Liver (tissue), 9 donors: ENCODE measurements around the gene GFPT2. TPM values are rescaled to one million over a fixed set of nuclear protein-coding genes. Genes with fewer than 3 reads are reported as not detected.

Experiments
- DNase-seq: peaks from one replicate; pipeline ENCODE4 v3.0.0-alpha.2; 2017; ENCODE audit warnings: low spot score
- H3K27ac ChIP-seq, 2 donors: one replicate each; pipeline ENCODE4 v1.7.0; 2013; ENCODE audit warnings: inconsistent platforms in 2 of 2, low read length in 2 of 2, control low read depth in 1 of 2, low read depth in 1 of 2, mild to moderate bottlenecking in 1 of 2
- H3K27me3 ChIP-seq, 4 donors: one replicate each; pipeline versions ENCODE4 v1.6.1 to v1.7.0; 2013; ENCODE audit warnings: low read length in 3 of 4, inconsistent platforms in 1 of 4, mild to moderate bottlenecking in 1 of 4, moderate library complexity in 1 of 4; ENCODE audit not compliant: control insufficient read depth in 4 of 4, insufficient read depth in 4 of 4
- H3K36me3 ChIP-seq, 4 donors: one replicate each; pipeline versions ENCODE4 v1.6.1 to v1.7.0; 2013; ENCODE audit warnings: low read length in 3 of 4, mild to moderate bottlenecking in 3 of 4, low read depth in 1 of 4, moderate library complexity in 1 of 4; ENCODE audit not compliant: control insufficient read depth in 4 of 4, insufficient read depth in 3 of 4
- H3K4me1 ChIP-seq, 4 donors: one replicate each; pipeline versions ENCODE4 v1.6.1 to v1.7.0; 2013; ENCODE audit warnings: low read length in 3 of 4, mild to moderate bottlenecking in 3 of 4, moderate library complexity in 1 of 4; ENCODE audit not compliant: control insufficient read depth in 4 of 4, insufficient read depth in 4 of 4
- H3K4me3 ChIP-seq, 3 donors: one replicate each; pipeline versions ENCODE4 v1.6.1 to v1.7.0; 2013; ENCODE audit warnings: low read length in 3 of 3, control low read depth in 1 of 3, low read depth in 1 of 3, mild to moderate bottlenecking in 1 of 3
- H3K9ac ChIP-seq, 2 donors: one replicate each; pipeline ENCODE4 v1.7.0; 2013; ENCODE audit warnings: low read length in 2 of 2, mild to moderate bottlenecking in 2 of 2, moderate library complexity in 2 of 2, control low read depth in 1 of 2, low read depth in 1 of 2
- H3K9me3 ChIP-seq, 4 donors: one replicate each; pipeline versions ENCODE4 v1.6.1 to v1.7.0; 2013; ENCODE audit warnings: low read length in 3 of 4; ENCODE audit not compliant: control insufficient read depth in 4 of 4
- ATF3 ChIP-seq: IDR thresholded peaks from 2 replicates; pipeline ENCODE4 v1.6.1; 2016; ENCODE audit warnings: antibody characterized with exemption
- CTCF ChIP-seq: fragments of 150-350 bp; IDR thresholded peaks from 2 replicates; pipeline ENCODE4 v1.5.1; 2017; ENCODE audit warnings: improper control_type of control experiment, low read depth, low read length; ENCODE audit not compliant: missing input control
- EGR1 ChIP-seq, 2 donors: IDR thresholded peaks; 2 replicates each; pipeline ENCODE4 v1.6.1; 2016 to 2018; ENCODE audit warnings: antibody characterized with exemption in 2 of 2, low read depth in 2 of 2
- FOXA1 ChIP-seq: IDR thresholded peaks from 2 replicates; pipeline ENCODE4 v1.6.1; 2016; ENCODE audit warnings: antibody characterized with exemption
- FOXA2 ChIP-seq: IDR thresholded peaks from 2 replicates; pipeline ENCODE4 v1.6.1; 2016; ENCODE audit warnings: antibody characterized with exemption
- GABPA ChIP-seq, 2 donors: IDR thresholded peaks in 1 of 2; conservative IDR thresholded peaks in 1 of 2; 2 replicates each; pipeline ENCODE4 v1.6.1; 2016; ENCODE audit warnings: antibody characterized with exemption in 2 of 2, mild to moderate bottlenecking in 1 of 2, moderate library complexity in 1 of 2
- HNF4G ChIP-seq: IDR thresholded peaks from 2 replicates; pipeline ENCODE4 v1.6.1; 2016; ENCODE audit warnings: antibody characterized with exemption
- JUND ChIP-seq, 2 donors: IDR thresholded peaks; 2 replicates each; pipeline ENCODE4 v1.6.1; 2016; ENCODE audit warnings: antibody characterized with exemption in 2 of 2
- NR2F2 ChIP-seq: IDR thresholded peaks from 2 replicates; pipeline ENCODE4 v1.6.1; 2016; ENCODE audit warnings: antibody characterized with exemption
- RAD21 ChIP-seq, 2 donors: IDR thresholded peaks; 2 replicates each; pipeline ENCODE4 v1.6.1; 2016; ENCODE audit warnings: antibody characterized with exemption in 2 of 2, mild to moderate bottlenecking in 2 of 2
- REST ChIP-seq: IDR thresholded peaks from 2 replicates; pipeline ENCODE4 v1.6.1; 2016; ENCODE audit warnings: antibody characterized with exemption, mild to moderate bottlenecking
- RXRA ChIP-seq, 2 donors: IDR thresholded peaks; 2 replicates each; pipeline ENCODE4 v1.6.1; 2017 to 2018; ENCODE audit warnings: antibody characterized with exemption in 2 of 2, mild to moderate bottlenecking in 1 of 2
- SP1 ChIP-seq: IDR thresholded peaks from 2 replicates; pipeline ENCODE4 v1.6.1; 2018; ENCODE audit warnings: antibody characterized with exemption, mild to moderate bottlenecking
- TAF1 ChIP-seq: conservative IDR thresholded peaks from 2 replicates; pipeline ENCODE4 v1.6.1; 2016; ENCODE audit warnings: antibody characterized with exemption, mild to moderate bottlenecking
- YY1 ChIP-seq: IDR thresholded peaks from 2 replicates; pipeline ENCODE4 v1.6.1; 2016; ENCODE audit warnings: antibody characterized with exemption, mild to moderate bottlenecking
- ZBTB33 ChIP-seq: IDR thresholded peaks from 2 replicates; pipeline ENCODE4 v1.6.1; 2016; ENCODE audit warnings: antibody characterized with exemption
- WGBS: extraction: QIAGEN DNeasy Blood & Tissue Kit; methylation state at CpG from one replicate; pipeline ENCODE4 v1.1.7; 2013; 5-methylcytosine and 5-hydroxymethylcytosine counted together
- polyA plus RNA-seq, 2 donors: library from polyadenylated mRNA; stranded (reverse) in 1 of 2; unstranded in 1 of 2; fragments of 200-250 nt in 1 of 2; fragments of >200 nt in 1 of 2; fragmentation: Nextera tagmentation in 1 of 2; extraction: Ambion mirVana in 1 of 2; gene quantifications; one replicate each; pipeline versions ENCODE4 v1.2.1 to v1.2.3, GENCODE V29; 2013 to 2015
- total RNA-seq, 2 donors: library from RNA; depleted of rRNA; stranded (reverse); fragments of >200 nt; gene quantifications; one replicate each; pipeline ENCODE4 v1.2.3, GENCODE V29; 2014
- donor health status: healthy.
- donor health status: healthy.
- donor health status: healthy.
- donor health status: healthy.
- donor health status: healthy.

GFPT2 gene
- total and polyA plus RNA-seq, 4 donors, result 0.32 to 1.8 (median 0.54) TPM

GRCh38 chr5:180371949-180372348 is 18.8 kb upstream of the GFPT2 start:
- Histone ChIP-seq H3K36me3 (no peaks in the 10 kb centered on the region), H3K4me3 (no peak overlapping the region), H3K9me3 (no peaks in the 10 kb centered on the region), H3K9ac (no peak overlapping the region), H3K4me1 (no peaks in the 10 kb centered on the region), H3K27me3 (no peaks in the 10 kb centered on the region), H3K27ac (no peak overlapping the region)
- no peak for DNase-seq
- WGBS, result 90% methylated on average over 5 of the region's 5 CpGs
- TF ChIP-seq ATF3, result no peak

GRCh38 chr5:180370861-180371641 is 17.9 kb upstream of the GFPT2 start:
- H3K36me3 ChIP-seq, result no peaks in the 10 kb centered on the region
- WGBS, result 94% methylated on average over 24 of the region's 24 CpGs
- H3K9ac ChIP-seq, result no peak overlapping the region
- no peak overlapping the region for H3K4me3 ChIP-seq
- H3K27ac ChIP-seq, result no peak overlapping the region
- no peaks in the 10 kb centered on the region for H3K4me1 ChIP-seq
- DNase-seq, result no peak
- H3K27me3 ChIP-seq, result no peaks in the 10 kb centered on the region
- H3K9me3 ChIP-seq, result no peaks in the 10 kb centered on the region
- TF ChIP-seq ATF3 (no peak), GABPA (IDR thresholded peaks at IDR 0.05 in 1 of 2, conservative IDR thresholded peaks at IDR 0.05 in 1 of 2) (no peak), NR2F2 (no peak), ZBTB33 (no peak), EGR1 (IDR thresholded peaks at IDR 0.05; ENCODE audit: low read depth in 2 of 2) (no peak), YY1 (no peak), CTCF (no peak), TAF1 (no peak), HNF4G (no peak), RAD21 (IDR thresholded peaks at IDR 0.05) (no peak), RXRA (IDR thresholded peaks at IDR 0.05) (no peak), JUND (IDR thresholded peaks at IDR 0.05) (no peak)

- 86% methylated on average over 4 of the region's 4 CpGs for WGBS
- no peaks in the 10 kb centered on the region for H3K36me3 ChIP-seq
- no peaks in the 10 kb centered on the region for H3K4me1 ChIP-seq
These were observed 14.9 kb upstream of the GFPT2 start for GRCh38 chr5:180367991-180368390.

More at GRCh38 chr5:180367991-180368390, 14.9 kb upstream of the GFPT2 start:
- Histone ChIP-seq H3K9me3 (no peaks in the 10 kb centered on the region), H3K4me3 (no peak overlapping the region), H3K27ac (no peak overlapping the region), H3K27me3 (no peaks in the 10 kb centered on the region), H3K9ac (no peak overlapping the region)
- DNase-seq, result no peak
- TF ChIP-seq FOXA2 (no peak), ZBTB33 (no peak), FOXA1 (no peak), SP1 (no peak), GABPA (IDR thresholded peaks at IDR 0.05 in 1 of 2, conservative IDR thresholded peaks at IDR 0.05 in 1 of 2) (no peak), TAF1 (no peak), REST (no peak)
